ENCODE measurements around the gene NTRK3. TPM values are rescaled to one million over a fixed set of nuclear protein-coding genes. Genes with fewer than 3 reads are reported as not detected.
A peak's percentile ranks its signal among the peaks of the same experiment; 100 is the strongest.

Gene NTRK3
- total RNA-seq (1 to 10 TPM; 4.1 to 4.5 TPM), polyA plus RNA-seq (ENCODE audit: insufficient read length in 6 of 6) (1 to 10 TPM; 6.9 to 9.8 (median 7.9) TPM)
- long read RNA-seq, donor 1, partial matches to known transcripts = 0 of 1 reads
- long read RNA-seq, donor 1, other reads (novel, unspliced or antisense) = 0 of 1 reads
- long read RNA-seq, donor 2, partial matches to known transcripts = 0 of 1 reads
- long read RNA-seq, donor 2, other reads (novel, unspliced or antisense) = 0 of 1 reads
- long read RNA-seq, donor 3 = 0 reads
- long read RNA-seq, donor 4, partial matches to known transcripts = 0 of 3 reads
- long read RNA-seq, donor 4, other reads (novel, unspliced or antisense) = 3 of 3 reads
- long read RNA-seq, donor 5 = 0 reads
- long read RNA-seq, donor 6 = 0 reads
- long read RNA-seq, donor 7 = 0 reads
- long read RNA-seq, donor 8 = 0 reads
- long read RNA-seq, donor 9 = 0 reads
- long read RNA-seq, donor 10 = 0 reads
- long read RNA-seq, donor 11 = 0 reads
- long read RNA-seq, donor 12 = 0 reads

DNA sequence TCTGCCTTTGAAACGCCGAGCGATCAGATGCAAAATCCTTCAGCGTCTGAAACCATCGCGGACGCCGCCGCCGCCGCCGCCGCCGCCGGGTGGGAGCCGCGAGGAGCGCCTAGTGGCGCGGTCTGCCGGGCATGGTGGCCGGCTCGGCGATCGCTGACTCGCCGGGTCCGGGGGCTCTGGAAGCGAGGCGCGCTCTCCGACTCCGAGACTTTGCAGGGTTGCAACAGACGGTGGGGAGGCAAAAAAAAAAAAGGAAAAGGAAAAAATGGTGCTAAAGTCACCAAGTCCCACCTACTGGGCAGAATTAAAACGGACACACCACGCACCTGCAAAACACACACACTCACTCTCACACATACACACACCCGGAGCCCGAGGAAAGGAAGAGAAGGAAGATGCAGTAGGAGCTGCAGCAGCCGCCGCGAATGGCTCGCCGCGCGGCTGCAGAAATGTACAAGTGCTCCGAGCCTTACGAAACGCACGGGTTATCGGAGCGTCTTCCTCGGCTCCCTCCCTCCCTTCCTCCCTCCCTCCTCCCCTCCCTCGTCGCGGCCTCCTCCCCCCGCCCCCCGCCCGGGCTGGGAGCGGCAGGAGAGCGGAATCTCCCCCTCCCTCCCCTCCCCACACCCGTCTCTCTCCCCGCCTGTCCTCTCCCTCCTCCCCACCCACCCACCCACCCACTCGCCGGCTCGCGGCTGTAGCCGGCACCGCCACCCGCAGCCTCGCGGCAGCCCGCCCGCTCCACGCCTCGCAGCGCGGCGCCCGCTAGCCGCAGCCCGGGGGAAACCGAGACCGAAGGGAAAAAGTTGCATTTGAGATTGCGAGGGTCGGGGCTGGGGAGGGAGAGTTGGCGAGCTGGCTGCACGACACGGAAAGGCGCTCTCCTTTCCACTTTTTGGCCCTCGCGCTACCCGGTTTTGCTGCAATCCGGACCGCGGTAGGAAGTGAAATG is at the start of gene NTRK3:
TSS of gene NTRK3 (minus strand) at position 461 of the 952 bp plus-strand sequence. CDS start 586 bp downstream, outside the sequence.
- Histone ChIP-seq H3K27me3 (peaks cover 44 to 100% of the 10 kb centered on the region in 2 donors), H3K27ac (no peak within 1 kb of the TSS), H3K4me3 (peak within 1 kb of the TSS; percentile 7 to 16), H3K9me3 (no peaks in the 10 kb centered on the region), H3K4me1 (peaks cover 0 to 13% of the 10 kb centered on the region in 2 donors), H3K36me3 (no peaks in the 10 kb centered on the region)
- intact Hi-C loops (cut with DNase I) = no loop called here
- ATAC-seq = peak; percentile 11
- TF ChIP-seq, protein P1, sequence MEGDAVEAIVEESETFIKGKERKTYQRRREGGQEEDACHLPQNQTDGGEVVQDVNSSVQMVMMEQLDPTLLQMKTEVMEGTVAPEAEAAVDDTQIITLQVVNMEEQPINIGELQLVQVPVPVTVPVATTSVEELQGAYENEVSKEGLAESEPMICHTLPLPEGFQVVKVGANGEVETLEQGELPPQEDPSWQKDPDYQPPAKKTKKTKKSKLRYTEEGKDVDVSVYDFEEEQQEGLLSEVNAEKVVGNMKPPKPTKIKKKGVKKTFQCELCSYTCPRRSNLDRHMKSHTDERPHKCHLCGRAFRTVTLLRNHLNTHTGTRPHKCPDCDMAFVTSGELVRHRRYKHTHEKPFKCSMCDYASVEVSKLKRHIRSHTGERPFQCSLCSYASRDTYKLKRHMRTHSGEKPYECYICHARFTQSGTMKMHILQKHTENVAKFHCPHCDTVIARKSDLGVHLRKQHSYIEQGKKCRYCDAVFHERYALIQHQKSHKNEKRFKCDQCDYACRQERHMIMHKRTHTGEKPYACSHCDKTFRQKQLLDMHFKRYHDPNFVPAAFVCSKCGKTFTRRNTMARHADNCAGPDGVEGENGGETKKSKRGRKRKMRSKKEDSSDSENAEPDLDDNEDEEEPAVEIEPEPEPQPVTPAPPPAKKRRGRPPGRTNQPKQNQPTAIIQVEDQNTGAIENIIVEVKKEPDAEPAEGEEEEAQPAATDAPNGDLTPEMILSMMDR (IDR thresholded peaks at IDR 0.05) = no peak
- peak in 1 of 4 donors; percentile 45 for DNase-seq

DNA sequence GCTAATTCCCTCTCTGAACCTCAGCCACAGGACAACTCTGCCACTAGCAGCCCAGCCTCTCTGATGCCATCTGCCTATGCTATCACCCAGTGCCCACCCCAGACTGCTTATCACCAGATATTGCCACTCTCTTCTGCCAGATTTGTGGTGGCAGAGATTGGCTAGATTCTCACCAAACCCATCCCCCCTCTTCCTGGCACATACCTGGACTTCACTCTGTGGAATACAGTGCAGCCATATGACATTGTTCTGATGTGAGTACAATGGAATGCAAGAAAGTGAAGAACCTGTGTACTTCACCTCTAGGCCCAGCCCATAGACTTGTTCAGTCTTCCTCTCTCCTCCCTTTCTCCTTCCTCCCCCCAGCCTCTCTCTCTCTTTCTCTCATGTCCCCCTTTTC is 46.9 kb upstream of the NTRK3 start:
- H3K4me3 ChIP-seq = no peak overlapping the region
- H3K27ac ChIP-seq = no peak overlapping the region
- H3K36me3 ChIP-seq = no peaks in the 10 kb centered on the region
- H3K4me1 ChIP-seq = no peaks in the 10 kb centered on the region
- H3K27me3 ChIP-seq = peaks cover 0 to 26% of the 10 kb centered on the region in 2 donors
- H3K9me3 ChIP-seq = no peaks in the 10 kb centered on the region
- ATAC-seq (peak; percentile 83), DNase-seq (no peak)
- intact Hi-C loops (cut with DNase I) = no loop called here
- TF ChIP-seq, protein P1 (IDR thresholded peaks at IDR 0.05) = no peak

DNA sequence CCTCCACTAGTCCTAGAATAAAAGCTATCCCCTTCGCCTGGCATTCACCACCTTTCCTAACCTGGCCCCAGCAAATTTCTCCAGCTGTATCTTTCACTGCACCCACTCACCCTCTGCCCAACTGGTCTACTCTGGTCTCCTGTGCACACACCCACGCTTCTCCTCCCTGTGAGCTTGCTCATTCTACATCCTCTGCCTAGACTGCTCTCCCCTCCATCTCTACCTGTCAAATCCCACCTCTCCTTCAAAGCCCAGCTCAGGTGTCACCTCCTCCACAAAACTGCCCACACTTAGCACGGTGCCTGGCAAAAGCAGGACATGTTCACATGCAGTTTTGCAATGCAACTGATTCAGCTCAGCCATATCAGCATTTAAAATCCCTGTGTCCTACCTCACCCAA is 45.8 kb upstream of the NTRK3 start:
- Histone ChIP-seq H3K36me3 (no peaks in the 10 kb centered on the region), H3K27me3 (peaks cover 0 to 18% of the 10 kb centered on the region in 2 donors), H3K9me3 (no peaks in the 10 kb centered on the region), H3K4me1 (no peaks in the 10 kb centered on the region), H3K27ac (no peak overlapping the region), H3K4me3 (no peak overlapping the region)
- TF ChIP-seq, protein P1 (IDR thresholded peaks at IDR 0.05) = no peak
- DNase-seq (no peak), ATAC-seq (no peak)
- intact Hi-C loops (cut with DNase I) = no loop called here

GRCh38 chr15:88301311-88301710 is 44.8 kb upstream of the NTRK3 start:
- ATAC-seq = no peak

More at GRCh38 chr15:88301311-88301710, 44.8 kb upstream of the NTRK3 start:
- peaks cover 0 to 15% of the 10 kb centered on the region in 2 donors for H3K27me3 ChIP-seq
- no peak for DNase-seq
- H3K4me1 ChIP-seq = no peaks in the 10 kb centered on the region
- H3K4me3 ChIP-seq = no peak overlapping the region
- H3K9me3 ChIP-seq = no peaks in the 10 kb centered on the region
- H3K36me3 ChIP-seq = no peaks in the 10 kb centered on the region
- no peak overlapping the region for H3K27ac ChIP-seq
- TF ChIP-seq, protein P1 (IDR thresholded peaks at IDR 0.05) = no peak
- intact Hi-C loops (cut with DNase I) = no loop called here
